B cell (primary cell): ENCODE measurements around the gene CBFB.

Experiments
- CTCF ChIP-seq: fragments of 200-600 bp; IDR thresholded peaks from one replicate; pipeline ENCODE4 v1.8.0; 2022; ENCODE audit warnings: antibody characterized with exemption, mild to moderate bottlenecking
- EZH2 ChIP-seq: IDR thresholded peaks from 2 replicates; pipeline ENCODE4 v1.6.1; 2012; ENCODE audit warnings: borderline replicate concordance, low read depth, mild to moderate bottlenecking, moderate library complexity, low read length; ENCODE audit not compliant: insufficient read depth, poor library complexity, severe bottlenecking

- TF ChIP-seq CTCF (no peak), EZH2 (no peak)
Measured at GRCh38 chr16:67137605-67138004, 108.7 kb downstream of the CBFB start.
